ENCODE measurements around the gene KCNK7. TPM values are rescaled to one million over a fixed set of nuclear protein-coding genes. Genes with fewer than 3 reads are reported as not detected.
A peak's percentile ranks its signal among the peaks of the same experiment; 100 is the strongest.

KCNK7 gene
- total RNA-seq, 1 experiment from 2014 or later: 0.58 TPM

DNA sequence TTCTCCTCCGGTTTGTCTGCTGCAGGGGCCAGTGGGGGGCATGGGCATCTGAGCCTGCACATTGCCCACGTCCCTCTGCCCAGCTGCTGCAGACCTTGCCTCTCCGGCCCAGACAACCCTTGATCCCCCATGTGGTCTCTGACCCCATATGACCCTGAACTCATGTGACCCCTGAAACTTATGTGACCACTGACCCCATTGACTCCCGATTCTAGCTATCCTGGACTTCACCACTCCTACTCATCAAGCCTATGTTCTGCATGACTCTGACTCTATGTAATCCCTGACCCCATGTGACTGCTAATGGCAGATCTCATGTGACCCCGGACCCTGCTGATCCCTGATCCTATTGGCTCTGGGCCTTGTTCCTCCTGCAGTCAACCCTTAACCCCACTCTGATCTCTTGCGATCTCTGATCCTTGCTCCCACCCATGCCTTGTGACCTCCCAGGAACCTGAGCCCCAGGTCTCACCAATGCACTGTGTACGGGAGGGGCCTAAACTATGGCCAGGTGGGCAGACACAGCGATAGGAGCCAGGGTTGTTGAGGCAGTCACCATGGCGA lies 43.1 kb downstream of the KCNK7 start:
- peaks cover 11% of the 10 kb centered on the region; the same call in 1 of the 2 replicates for H3K36me3 ChIP-seq (ENCODE audit: low read depth, low read length)
- H3K79me2 ChIP-seq (ENCODE audit: low read length): peaks cover 26% of the 10 kb centered on the region
- no peaks in the 10 kb centered on the region for H4K20me1 ChIP-seq (ENCODE audit: low read length)
- DNase-seq (no peak), ATAC-seq (no peak)
- H3K4me3 ChIP-seq (ENCODE audit: low read length): no peak overlapping the region
- no peak for TF ChIP-seq EZH2 (IDR thresholded peaks at IDR 0.05; ENCODE audit: low read length, unreplicated experiment)
- TF ChIP-seq, protein P1, sequence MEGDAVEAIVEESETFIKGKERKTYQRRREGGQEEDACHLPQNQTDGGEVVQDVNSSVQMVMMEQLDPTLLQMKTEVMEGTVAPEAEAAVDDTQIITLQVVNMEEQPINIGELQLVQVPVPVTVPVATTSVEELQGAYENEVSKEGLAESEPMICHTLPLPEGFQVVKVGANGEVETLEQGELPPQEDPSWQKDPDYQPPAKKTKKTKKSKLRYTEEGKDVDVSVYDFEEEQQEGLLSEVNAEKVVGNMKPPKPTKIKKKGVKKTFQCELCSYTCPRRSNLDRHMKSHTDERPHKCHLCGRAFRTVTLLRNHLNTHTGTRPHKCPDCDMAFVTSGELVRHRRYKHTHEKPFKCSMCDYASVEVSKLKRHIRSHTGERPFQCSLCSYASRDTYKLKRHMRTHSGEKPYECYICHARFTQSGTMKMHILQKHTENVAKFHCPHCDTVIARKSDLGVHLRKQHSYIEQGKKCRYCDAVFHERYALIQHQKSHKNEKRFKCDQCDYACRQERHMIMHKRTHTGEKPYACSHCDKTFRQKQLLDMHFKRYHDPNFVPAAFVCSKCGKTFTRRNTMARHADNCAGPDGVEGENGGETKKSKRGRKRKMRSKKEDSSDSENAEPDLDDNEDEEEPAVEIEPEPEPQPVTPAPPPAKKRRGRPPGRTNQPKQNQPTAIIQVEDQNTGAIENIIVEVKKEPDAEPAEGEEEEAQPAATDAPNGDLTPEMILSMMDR (conservative IDR thresholded peaks at IDR 0.05; ENCODE audit: low read depth, low read length): 0 out of 2 replicates have a peak, but pooled peaks have one; percentile 5
- peaks cover 42% of the 10 kb centered on the region for H3K4me1 ChIP-seq (ENCODE audit: insufficient read depth, low read length)
- no peaks in the 10 kb centered on the region for H3K27me3 ChIP-seq (ENCODE audit: low read length)
- H3K27ac ChIP-seq (ENCODE audit: low read length): no peak overlapping the region
- H3K9ac ChIP-seq (ENCODE audit: low read length): no peak overlapping the region
- intact Hi-C loops (cut with micrococcal nuclease): no loop called here
- BruUV-seq (replicated peaks): no TSS peak
- ChIA-PET POLR2A (ENCODE audit: unreplicated experiment) (no interaction called here), CTCF (interaction anchor here (0.6 to 2.0 kb wide), 2 partner anchors 11 to 13 kb away, joined by 5 to 7 read pairs; no protein-coding TSS in a partner anchor)
- no peaks in the 10 kb centered on the region for H3K9me2 ChIP-seq (replicated peaks; ENCODE audit: low read length)
- no peak overlapping the region for H2AFZ ChIP-seq (ENCODE audit: low read length)
- no peaks in the 10 kb centered on the region for H3F3A ChIP-seq (ENCODE audit: low read length, unreplicated experiment)
- H3K4me2 ChIP-seq (ENCODE audit: low read length): no peak overlapping the region
- no peaks in the 10 kb centered on the region for H3K9me3 ChIP-seq (ENCODE audit: low read length)

DNA sequence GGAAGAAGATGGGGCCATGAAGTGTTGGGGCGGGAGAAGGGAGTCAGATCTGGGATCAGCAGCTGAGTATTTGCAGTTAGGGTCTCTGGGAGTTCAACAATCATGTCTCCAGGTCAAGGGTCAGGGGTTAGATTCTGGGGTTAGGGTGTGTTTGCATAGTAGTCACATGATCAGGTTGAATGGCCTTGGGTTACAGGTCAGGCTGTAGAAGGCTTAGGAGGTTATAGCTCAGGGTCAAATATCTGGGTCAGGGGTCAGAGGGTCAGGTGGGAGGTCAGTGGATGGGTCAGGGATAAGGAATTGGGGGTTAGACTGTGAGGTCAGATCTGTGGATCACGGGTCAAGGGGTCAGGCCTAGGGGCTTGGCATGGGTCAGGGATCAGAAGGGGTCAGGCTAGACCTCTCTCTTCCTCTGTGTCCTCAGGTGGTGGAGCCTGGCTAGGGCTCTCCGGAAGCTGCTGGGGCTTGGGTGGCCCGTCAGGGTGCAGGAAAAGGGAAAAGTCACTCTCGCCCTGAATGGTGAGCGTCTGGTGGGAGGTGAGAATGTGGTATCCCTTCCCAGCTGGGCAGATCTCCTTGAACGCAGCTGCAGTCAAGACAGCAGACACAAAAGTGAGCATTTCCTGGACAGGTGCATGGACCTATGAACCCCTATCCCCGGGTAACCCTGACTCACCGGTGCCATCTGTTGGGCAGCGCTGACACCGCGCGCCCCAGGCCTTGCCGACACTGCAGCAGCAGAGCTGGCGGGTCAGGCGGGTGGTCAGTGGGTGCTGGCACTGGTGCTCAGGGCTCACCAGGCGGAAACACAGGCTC lies 43.8 kb downstream of the KCNK7 start:
- no peaks in the 10 kb centered on the region for H3K27me3 ChIP-seq (ENCODE audit: low read length)
- no peaks in the 10 kb centered on the region for H3F3A ChIP-seq (ENCODE audit: low read length, unreplicated experiment)
- peaks cover 11% of the 10 kb centered on the region; the same call in 1 of the 2 replicates for H3K36me3 ChIP-seq (ENCODE audit: low read depth, low read length)
- ATAC-seq (no peak), DNase-seq (peak; percentile 71)
- peak overlapping the region; percentile 68 for H3K4me2 ChIP-seq (ENCODE audit: low read length)
- no peaks in the 10 kb centered on the region for H3K9me2 ChIP-seq (replicated peaks; ENCODE audit: low read length)
- TF ChIP-seq EZH2 (IDR thresholded peaks at IDR 0.05; ENCODE audit: low read length, unreplicated experiment) (no peak), EZH2phosphoT487 (IDR thresholded peaks at IDR 0.05; ENCODE audit: borderline replicate concordance, low read length) (no peak)
- TF ChIP-seq, protein P1 (conservative IDR thresholded peaks at IDR 0.05; ENCODE audit: low read depth, low read length): peak; percentile 72
- H3K9me3 ChIP-seq (ENCODE audit: low read length): no peaks in the 10 kb centered on the region
- H3K79me2 ChIP-seq (ENCODE audit: low read length): peaks cover 19% of the 10 kb centered on the region
- TSS peak; percentile 16 for BruUV-seq (replicated peaks)
- no peak overlapping the region for H2AFZ ChIP-seq (ENCODE audit: low read length)
- H3K9ac ChIP-seq (ENCODE audit: low read length): no peak overlapping the region
- ChIA-PET POLR2A (ENCODE audit: unreplicated experiment) (no interaction called here), CTCF (interaction anchor here (0.6 to 2.0 kb wide), 2 partner anchors 10 to 12 kb away, joined by 5 to 7 read pairs; no protein-coding TSS in a partner anchor)
- H3K4me3 ChIP-seq (ENCODE audit: low read length): peak overlapping the region; percentile 40; the same call in 1 of the 2 replicates
- H3K4me1 ChIP-seq (ENCODE audit: insufficient read depth, low read length): peaks cover 37% of the 10 kb centered on the region
- H4K20me1 ChIP-seq (ENCODE audit: low read length): no peaks in the 10 kb centered on the region
- peak overlapping the region; percentile 14; the same call in 1 of the 2 replicates for H3K27ac ChIP-seq (ENCODE audit: low read length)
- intact Hi-C loops (cut with micrococcal nuclease): no loop called here
